K562 (cell line): Measurements from ENCODE around the gene SENP1. TPM values are rescaled to one million over a fixed set of nuclear protein-coding genes. Genes with fewer than 3 reads are reported as not detected.
A peak's percentile ranks its signal among the peaks of the same experiment; 100 is the strongest.

ENCODE experiments used
- ATAC-seq: fragments of 200-7000 bp; cut with Tn5 transposase; 3 replicates; pipeline ENCODE4 v1.9.1; 2020; ENCODE audit warnings: moderate library complexity
- BruUV-seq: library from RNA; stranded (reverse); fragments of 400-500 nt; replicated peaks from 2 replicates; lab custom pipeline; 2021; lab: Mats Ljungman, UMichigan
- CTCF ChIA-PET: fragments of 300-600 bp; formaldehyde crosslinking; extraction: SDS; loops from one replicate; lab custom pipeline; 2021; ENCODE audit warnings: low intra/inter-chr PET ratio; lab: Yijun Ruan, JAX
- POLR2A ChIA-PET: fragments of 300-600, 350-650 bp; sonication (Branson Sonifier 250); formaldehyde crosslinking; extraction: SDS; loops from one replicate; lab custom pipeline; 2021; ENCODE audit warnings: antibody characterized with exemption, inconsistent platforms; lab: Yijun Ruan, JAX
- DNase-seq, 4 experiments: peaks; one replicate each; pipeline versions ENCODE4 v3.0.0 to v3.0.0-alpha.2; 2011 to 2018; ENCODE audit warnings: low spot score in 3 of 4, mixed read lengths in 3 of 4; ENCODE audit errors: extremely low read depth in 1 of 4
- FAIRE-seq: peaks from 2 replicates; lab custom pipeline; 2011; peaks lifted over from hg19 to GRCh38; lab: Jason Lieb, UNC
- H2AFZ ChIP-seq: 2 replicates; pipeline ENCODE4 v1.6.0; 2011; ENCODE audit warnings: low read depth, low read length, control low read depth, inconsistent platforms
- H3K27ac ChIP-seq: fragments of 200-600 bp; 3 replicates; pipeline ENCODE4 v1.8.0; 2011; ENCODE audit warnings: low read depth, mild to moderate bottlenecking, control low read depth, inconsistent platforms, low read length, moderate library complexity, mixed read lengths; ENCODE audit errors: extremely low read depth
- H3K27me3 ChIP-seq, 2 experiments: fragments of 300-600 bp in 1 of 2; 2 replicates in 1 of 2; 3 replicates in 1 of 2; pipeline versions ENCODE4 v1.6.0 to v1.8.0; 2011; ENCODE audit warnings: inconsistent platforms in 2 of 2, low read length in 2 of 2, mild to moderate bottlenecking in 1 of 2, mixed read lengths in 1 of 2, moderate library complexity in 1 of 2; ENCODE audit not compliant: control insufficient read depth in 2 of 2, insufficient read depth in 2 of 2
- H3K36me3 ChIP-seq: fragments of 300-600 bp; 3 replicates; pipeline ENCODE4 v1.8.0; 2011; ENCODE audit warnings: mild to moderate bottlenecking, low read length, inconsistent platforms; ENCODE audit not compliant: control insufficient read depth, insufficient read depth
- H3K4me1 ChIP-seq, 2 experiments: fragments of 200-600 bp in 1 of 2; replicated peaks in 1 of 2; 2 replicates in 1 of 2; 3 replicates in 1 of 2; pipeline versions ENCODE4 v1.5.1 to v1.8.0; 2011; ENCODE audit warnings: inconsistent platforms in 2 of 2, low read length in 2 of 2, mild to moderate bottlenecking in 1 of 2, mixed read lengths in 1 of 2, moderate library complexity in 1 of 2; ENCODE audit not compliant: control insufficient read depth in 2 of 2, insufficient read depth in 2 of 2
- H3K4me2 ChIP-seq: 2 replicates; pipeline ENCODE4 v1.6.1; 2011; ENCODE audit warnings: low read length, control low read depth, inconsistent platforms, mixed read lengths; ENCODE audit not compliant: insufficient read depth
- H3K4me3 ChIP-seq: fragments of 200-600 bp; sonication (generic), shearing (Covaris generic); 2 replicates; pipeline ENCODE4 v1.5.1; 2016; ENCODE audit warnings: control low read depth, inconsistent platforms
- H3K79me2 ChIP-seq: fragments of 200-600 bp; 3 replicates; pipeline ENCODE4 v1.8.0; 2011; ENCODE audit warnings: low read length, inconsistent platforms; ENCODE audit not compliant: control insufficient read depth, insufficient read depth
- H3K9ac ChIP-seq, 2 experiments: 2 replicates each; pipeline versions ENCODE4 v1.6.0 to v1.6.1; 2011; ENCODE audit warnings: low read depth in 2 of 2, low read length in 2 of 2, control low read depth in 1 of 2, inconsistent platforms in 1 of 2, mild to moderate bottlenecking in 1 of 2, mixed read lengths in 1 of 2; ENCODE audit not compliant: insufficient read depth in 1 of 2
- H3K9me1 ChIP-seq: one replicate; pipeline ENCODE4 v1.6.0; 2011; ENCODE audit warnings: inconsistent platforms, mild to moderate bottlenecking, low read length, moderate library complexity; ENCODE audit not compliant: control insufficient read depth, insufficient read depth
- H3K9me3 ChIP-seq: replicated peaks from 2 replicates; pipeline ENCODE4 v1.5.1; 2011; ENCODE audit warnings: low read depth, low read length, inconsistent platforms; ENCODE audit not compliant: control insufficient read depth, insufficient read depth
- H4K20me1 ChIP-seq: replicated peaks from 2 replicates; pipeline ENCODE4 v1.6.1; 2011; ENCODE audit warnings: low read length, inconsistent platforms, mixed read lengths; ENCODE audit not compliant: control insufficient read depth, insufficient read depth
- EZH2 ChIP-seq: IDR thresholded peaks from 2 replicates; pipeline ENCODE4 v1.6.1; 2012; ENCODE audit warnings: low read depth, mild to moderate bottlenecking, inconsistent platforms, low read length, borderline replicate concordance
- WGBS: fragments of 100-300 bp; shearing (Covaris generic); methylation state at CpG from one replicate; pipeline ENCODE4 v1.1.6; 2016; ENCODE audit warnings: low coverage, mixed read lengths; ENCODE audit not compliant: insufficient coverage; ENCODE audit errors: missing lambda C conversion rate; 5-methylcytosine and 5-hydroxymethylcytosine counted together
- in situ Hi-C: fragments of 300-500 bp; cut with MboI; formaldehyde crosslinking; loops from 4 replicates; pipeline ENCODE4 v1.15.0; 2018; ENCODE audit warnings: inconsistent platforms, mixed read lengths
- intact Hi-C: fragments of 100-400 bp; cut with micrococcal nuclease; formaldehyde crosslinking; loops from 2 replicates; pipeline ENCODE4 v1.14.2; 2022
- polyA plus RNA-seq, 8 experiments: library from polyadenylated mRNA; depleted of rRNA in 4 of 8; stranded (reverse) in 5 of 8; unstranded in 3 of 8; fragments of >200 nt; fragmentation: Nextera tagmentation in 2 of 8; fragmentation: Illumina TruSeq in 1 of 8; extraction: Ambion mirVana in 2 of 8; extraction: Trizol in 1 of 8; gene quantifications; 2 replicates each; pipeline versions ENCODE4 v1.2.1 to v1.2.3, GENCODE V29; 2011 to 2014; ENCODE audit warnings: inconsistent platforms in 1 of 8, missing spikeins in 1 of 8
- total RNA-seq, 7 experiments: library from RNA; depleted of rRNA in 6 of 7; stranded (reverse); fragments of >200 nt in 6 of 7; fragmentation: Illumina TruSeq in 2 of 7; extraction: Trizol in 2 of 7; gene quantifications; 2 replicates each; pipeline versions ENCODE4 v1.2.1 to v1.2.3, GENCODE V29; 2011 to 2021; ENCODE audit warnings: low replicate concordance in 1 of 7
- TF ChIP-seq, protein P1 (sequence below): fragments of 250-450 bp; sonication (Bioruptor Pico); IDR thresholded peaks from 2 replicates; pipeline ENCODE4 v1.8.0; 2022; ENCODE audit warnings: inconsistent platforms

The SENP1 gene
- total and polyA plus RNA-seq, 9 of the 15 experiments (the other 6 are each of a cell fraction or from before 2014, with no cell fraction given): 15.5 to 59.0 (median 36.3) TPM

DNA sequence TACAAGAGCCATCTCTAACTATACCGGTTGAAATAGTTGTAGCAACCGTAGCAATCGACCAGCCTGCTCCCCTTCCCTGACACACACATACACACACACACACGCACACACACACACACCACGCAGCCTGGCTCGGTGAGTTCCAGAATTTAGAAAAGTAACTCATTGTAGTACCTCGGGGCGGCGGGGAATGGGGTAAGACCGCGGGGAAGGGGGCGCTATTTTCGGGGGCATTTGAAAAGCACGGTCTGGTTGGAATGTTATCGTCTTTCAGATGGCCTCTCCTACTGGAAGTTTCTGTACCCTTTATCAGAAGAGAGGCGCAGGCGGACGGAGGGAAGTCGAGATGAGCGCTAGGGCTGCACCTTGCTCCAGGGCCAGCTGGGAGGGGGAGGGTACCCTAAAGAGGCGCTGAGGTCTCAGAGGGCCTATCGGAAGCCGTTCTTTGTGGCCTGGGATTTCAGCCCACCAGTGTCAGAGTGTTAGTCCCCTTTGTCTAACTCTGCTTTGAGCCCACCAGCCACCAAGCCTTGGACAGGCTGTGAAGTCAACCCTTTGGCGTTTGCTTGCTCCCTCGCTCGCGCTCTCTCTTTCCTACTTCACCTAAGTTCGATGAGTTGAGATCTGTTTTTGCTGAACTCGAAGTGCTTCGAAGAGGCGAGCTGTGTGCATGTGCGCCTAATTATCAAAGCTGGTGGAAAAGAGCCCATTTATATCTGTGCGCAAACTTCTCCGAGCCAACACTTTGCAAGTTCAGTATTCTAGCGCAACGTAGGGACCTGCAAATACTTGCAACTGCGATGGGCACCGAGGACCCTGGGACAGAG, 102.4 kb downstream of the SENP1 start:
- intact Hi-C loops: no loop called here
- Histone ChIP-seq H3K9me3 (no peaks in the 10 kb centered on the region), H3K9ac (no peak overlapping the region), H3K9me1 (no peaks in the 10 kb centered on the region), H2AFZ (no peak overlapping the region), H4K20me1 (0 out of 2 replicates have a peak, but pooled peaks cover 3% of the 10 kb centered on the region), H3K27me3 (peaks cover 58 to 67% of the 10 kb centered on the region in 2 experiments), H3K36me3 (no peaks in the 10 kb centered on the region), H3K27ac (no peak overlapping the region), H3K4me2 (no peak overlapping the region), H3K79me2 (no peaks in the 10 kb centered on the region), H3K4me1 (peaks cover 0 to 28% of the 10 kb centered on the region in 2 experiments; a peak in 2 of 5 replicates), H3K4me3 (no peak overlapping the region)
- FAIRE-seq (no peak), DNase-seq (peak in 1 of 4 experiments; percentile 11), ATAC-seq (no peak)
- in situ Hi-C loops: no loop called here
- 29% methylated on average over 38 of the region's 38 CpGs for WGBS
- no TSS peak for BruUV-seq
- ChIA-PET CTCF (no interaction called here), POLR2A (interaction anchor here (1.2 kb wide), 1 partner anchor 50 kb away, joined by 3 read pairs; no protein-coding TSS in a partner anchor)
- TF ChIP-seq, protein P1, sequence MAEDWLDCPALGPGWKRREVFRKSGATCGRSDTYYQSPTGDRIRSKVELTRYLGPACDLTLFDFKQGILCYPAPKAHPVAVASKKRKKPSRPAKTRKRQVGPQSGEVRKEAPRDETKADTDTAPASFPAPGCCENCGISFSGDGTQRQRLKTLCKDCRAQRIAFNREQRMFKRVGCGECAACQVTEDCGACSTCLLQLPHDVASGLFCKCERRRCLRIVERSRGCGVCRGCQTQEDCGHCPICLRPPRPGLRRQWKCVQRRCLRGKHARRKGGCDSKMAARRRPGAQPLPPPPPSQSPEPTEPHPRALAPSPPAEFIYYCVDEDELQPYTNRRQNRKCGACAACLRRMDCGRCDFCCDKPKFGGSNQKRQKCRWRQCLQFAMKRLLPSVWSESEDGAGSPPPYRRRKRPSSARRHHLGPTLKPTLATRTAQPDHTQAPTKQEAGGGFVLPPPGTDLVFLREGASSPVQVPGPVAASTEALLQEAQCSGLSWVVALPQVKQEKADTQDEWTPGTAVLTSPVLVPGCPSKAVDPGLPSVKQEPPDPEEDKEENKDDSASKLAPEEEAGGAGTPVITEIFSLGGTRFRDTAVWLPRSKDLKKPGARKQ (CRISPR knock-in tag): no peak
- TF ChIP-seq EZH2: peak; percentile 35; the same call in 1 of the 2 replicates
